K562 (cell line): Measurements from ENCODE around the gene ABCA8. TPM values are rescaled to one million over a fixed set of nuclear protein-coding genes. Genes with fewer than 3 reads are reported as not detected.

Experiments
- ATAC-seq: fragments of 200-7000 bp; cut with Tn5 transposase; 3 replicates; pipeline ENCODE4 v1.9.1; 2020; ENCODE audit warnings: moderate library complexity
- BruUV-seq: library from RNA; stranded (reverse); fragments of 400-500 nt; replicated peaks from 2 replicates; lab custom pipeline; 2021; lab: Mats Ljungman, UMichigan
- CTCF ChIA-PET: fragments of 300-600 bp; formaldehyde crosslinking; extraction: SDS; loops from one replicate; lab custom pipeline; 2021; ENCODE audit warnings: low intra/inter-chr PET ratio; lab: Yijun Ruan, JAX
- POLR2A ChIA-PET: fragments of 300-600, 350-650 bp; sonication (Branson Sonifier 250); formaldehyde crosslinking; extraction: SDS; loops from one replicate; lab custom pipeline; 2021; ENCODE audit warnings: antibody characterized with exemption, inconsistent platforms; lab: Yijun Ruan, JAX
- DNase-seq, 4 experiments: peaks; one replicate each; pipeline versions ENCODE4 v3.0.0 to v3.0.0-alpha.2; 2011 to 2018; ENCODE audit warnings: low spot score in 3 of 4, mixed read lengths in 3 of 4; ENCODE audit errors: extremely low read depth in 1 of 4
- FAIRE-seq: peaks from 2 replicates; lab custom pipeline; 2011; peaks lifted over from hg19 to GRCh38; lab: Jason Lieb, UNC
- H2AFZ ChIP-seq: 2 replicates; pipeline ENCODE4 v1.6.0; 2011; ENCODE audit warnings: low read depth, low read length, control low read depth, inconsistent platforms
- H3K27ac ChIP-seq: fragments of 200-600 bp; 3 replicates; pipeline ENCODE4 v1.8.0; 2011; ENCODE audit warnings: low read depth, mild to moderate bottlenecking, control low read depth, inconsistent platforms, low read length, moderate library complexity, mixed read lengths; ENCODE audit errors: extremely low read depth
- H3K27me3 ChIP-seq, 2 experiments: fragments of 300-600 bp in 1 of 2; 2 replicates in 1 of 2; 3 replicates in 1 of 2; pipeline versions ENCODE4 v1.6.0 to v1.8.0; 2011; ENCODE audit warnings: inconsistent platforms in 2 of 2, low read length in 2 of 2, mild to moderate bottlenecking in 1 of 2, mixed read lengths in 1 of 2, moderate library complexity in 1 of 2; ENCODE audit not compliant: control insufficient read depth in 2 of 2, insufficient read depth in 2 of 2
- H3K36me3 ChIP-seq: fragments of 300-600 bp; 3 replicates; pipeline ENCODE4 v1.8.0; 2011; ENCODE audit warnings: mild to moderate bottlenecking, low read length, inconsistent platforms; ENCODE audit not compliant: control insufficient read depth, insufficient read depth
- H3K4me1 ChIP-seq, 2 experiments: fragments of 200-600 bp in 1 of 2; replicated peaks in 1 of 2; 2 replicates in 1 of 2; 3 replicates in 1 of 2; pipeline versions ENCODE4 v1.5.1 to v1.8.0; 2011; ENCODE audit warnings: inconsistent platforms in 2 of 2, low read length in 2 of 2, mild to moderate bottlenecking in 1 of 2, mixed read lengths in 1 of 2, moderate library complexity in 1 of 2; ENCODE audit not compliant: control insufficient read depth in 2 of 2, insufficient read depth in 2 of 2
- H3K4me2 ChIP-seq: 2 replicates; pipeline ENCODE4 v1.6.1; 2011; ENCODE audit warnings: low read length, control low read depth, inconsistent platforms, mixed read lengths; ENCODE audit not compliant: insufficient read depth
- H3K4me3 ChIP-seq: fragments of 200-600 bp; sonication (generic), shearing (Covaris generic); 2 replicates; pipeline ENCODE4 v1.5.1; 2016; ENCODE audit warnings: control low read depth, inconsistent platforms
- H3K79me2 ChIP-seq: fragments of 200-600 bp; 3 replicates; pipeline ENCODE4 v1.8.0; 2011; ENCODE audit warnings: low read length, inconsistent platforms; ENCODE audit not compliant: control insufficient read depth, insufficient read depth
- H3K9ac ChIP-seq, 2 experiments: 2 replicates each; pipeline versions ENCODE4 v1.6.0 to v1.6.1; 2011; ENCODE audit warnings: low read depth in 2 of 2, low read length in 2 of 2, control low read depth in 1 of 2, inconsistent platforms in 1 of 2, mild to moderate bottlenecking in 1 of 2, mixed read lengths in 1 of 2; ENCODE audit not compliant: insufficient read depth in 1 of 2
- H3K9me1 ChIP-seq: one replicate; pipeline ENCODE4 v1.6.0; 2011; ENCODE audit warnings: inconsistent platforms, mild to moderate bottlenecking, low read length, moderate library complexity; ENCODE audit not compliant: control insufficient read depth, insufficient read depth
- H3K9me3 ChIP-seq: replicated peaks from 2 replicates; pipeline ENCODE4 v1.5.1; 2011; ENCODE audit warnings: low read depth, low read length, inconsistent platforms; ENCODE audit not compliant: control insufficient read depth, insufficient read depth
- H4K20me1 ChIP-seq: replicated peaks from 2 replicates; pipeline ENCODE4 v1.6.1; 2011; ENCODE audit warnings: low read length, inconsistent platforms, mixed read lengths; ENCODE audit not compliant: control insufficient read depth, insufficient read depth
- CEBPZ ChIP-seq: fragments of 150-350 bp; IDR thresholded peaks from 2 replicates; pipeline ENCODE4 v1.6.1; 2014; ENCODE audit warnings: low read depth, mild to moderate bottlenecking, low read length, borderline replicate concordance
- HOMEZ ChIP-seq: fragments of 250-450 bp; sonication (Bioruptor Pico); IDR thresholded peaks from 2 replicates; pipeline ENCODE4 v1.4.0; 2020; ENCODE audit warnings: mild to moderate bottlenecking, moderate library complexity
- PKNOX1 ChIP-seq: fragments of 450-650 bp; IDR thresholded peaks from 2 replicates; pipeline ENCODE4 v1.6.1; 2016
- SIN3A ChIP-seq, 2 experiments: fragments of 150-350 bp in 1 of 2; IDR thresholded peaks; 2 replicates each; pipeline ENCODE4 v1.6.1; 2011 to 2016; ENCODE audit warnings: borderline replicate concordance in 2 of 2, low read depth in 2 of 2, low read length in 2 of 2, mild to moderate bottlenecking in 2 of 2, moderate library complexity in 2 of 2; ENCODE audit not compliant: control insufficient read depth in 1 of 2
- STAG1 ChIP-seq: sonication (generic); formaldehyde crosslinking; IDR thresholded peaks from 2 replicates; pipeline ENCODE4 v1.5.0; 2020; ENCODE audit warnings: missing genetic modification reagents, borderline replicate concordance
- TSHZ1 ChIP-seq: fragments of 250-450 bp; sonication (Bioruptor Pico); IDR thresholded peaks from 2 replicates; pipeline ENCODE4 v1.4.0; 2020; ENCODE audit warnings: mild to moderate bottlenecking, moderate library complexity
- ZNF232 ChIP-seq: sonication (generic); formaldehyde crosslinking; IDR thresholded peaks from 2 replicates; pipeline ENCODE4 v1.8.0; 2022; ENCODE audit warnings: mild to moderate bottlenecking, missing genetic modification reagents
- ZNF280A ChIP-seq: fragments of 450-650 bp; IDR thresholded peaks from 2 replicates; pipeline ENCODE4 v1.6.1; 2018; ENCODE audit warnings: mild to moderate bottlenecking, low read depth; ENCODE audit not compliant: partially characterized antibody
- WGBS: fragments of 100-300 bp; shearing (Covaris generic); methylation state at CpG from one replicate; pipeline ENCODE4 v1.1.6; 2016; ENCODE audit warnings: low coverage, mixed read lengths; ENCODE audit not compliant: insufficient coverage; ENCODE audit errors: missing lambda C conversion rate; 5-methylcytosine and 5-hydroxymethylcytosine counted together
- in situ Hi-C: fragments of 300-500 bp; cut with MboI; formaldehyde crosslinking; loops from 4 replicates; pipeline ENCODE4 v1.15.0; 2018; ENCODE audit warnings: inconsistent platforms, mixed read lengths
- intact Hi-C: fragments of 100-400 bp; cut with micrococcal nuclease; formaldehyde crosslinking; loops from 2 replicates; pipeline ENCODE4 v1.14.2; 2022
- polyA plus RNA-seq, 8 experiments: library from polyadenylated mRNA; depleted of rRNA in 4 of 8; stranded (reverse) in 5 of 8; unstranded in 3 of 8; fragments of >200 nt; fragmentation: Nextera tagmentation in 2 of 8; fragmentation: Illumina TruSeq in 1 of 8; extraction: Ambion mirVana in 2 of 8; extraction: Trizol in 1 of 8; gene quantifications; 2 replicates each; pipeline versions ENCODE4 v1.2.1 to v1.2.3, GENCODE V29; 2011 to 2014; ENCODE audit warnings: inconsistent platforms in 1 of 8, missing spikeins in 1 of 8
- total RNA-seq, 7 experiments: library from RNA; depleted of rRNA in 6 of 7; stranded (reverse); fragments of >200 nt in 6 of 7; fragmentation: Illumina TruSeq in 2 of 7; extraction: Trizol in 2 of 7; gene quantifications; 2 replicates each; pipeline versions ENCODE4 v1.2.1 to v1.2.3, GENCODE V29; 2011 to 2021; ENCODE audit warnings: low replicate concordance in 1 of 7

Gene ABCA8
- total and polyA plus RNA-seq, 9 of the 15 experiments (the other 6 are each of a cell fraction or from before 2014, with no cell fraction given) = 1.8 to 13.2 (median 12.0) TPM

- Histone ChIP-seq H3K9me1 (no peaks in the 10 kb centered on the region), H3K27me3 (no peaks in the 10 kb centered on the region), H3K9me3 (no peaks in the 10 kb centered on the region), H3K4me1 (no peaks in the 10 kb centered on the region), H3K4me2 (no peak overlapping the region), H3K27ac (no peak overlapping the region), H3K79me2 (no peaks in the 10 kb centered on the region), H3K4me3 (no peak overlapping the region), H4K20me1 (no peaks in the 10 kb centered on the region), H3K36me3 (no peaks in the 10 kb centered on the region), H3K9ac (no peak overlapping the region), H2AFZ (no peak overlapping the region)
- POLR2A ChIA-PET = no interaction called here
- FAIRE-seq (no peak), DNase-seq (no peak), ATAC-seq (no peak)
- no TSS peak for BruUV-seq
- WGBS = 0% methylated on average over 1 of the region's 1 CpG
- in situ Hi-C loops (no loop called here), intact Hi-C loops (no loop called here)
- CTCF ChIA-PET = no interaction called here
- TF ChIP-seq CEBPZ (no peak), PKNOX1 (no peak), STAG1 (CRISPR knock-in tag) (no peak), TSHZ1 (CRISPR knock-in tag) (no peak), ZNF232 (CRISPR knock-in tag) (no peak), HOMEZ (CRISPR knock-in tag) (no peak), ZNF280A (no peak), SIN3A (IDR thresholded peaks at IDR 0.05; ENCODE audit: borderline replicate concordance in 2 of 2, control insufficient read depth in 1 of 2, low read depth in 2 of 2, low read length in 2 of 2) (no peak)
Observed at GRCh38 chr17:68851890-68852289, 103.3 kb downstream of the ABCA8 start.
